Esophagus muscularis mucosa (tissue), 4 donors: ENCODE data around the gene MTA2. TPM values are rescaled to one million over a fixed set of nuclear protein-coding genes. Genes with fewer than 3 reads are reported as not detected.
"Not testable (repeated sequence)": the region's sequence is repeated elsewhere in the genome, so short reads cannot be mapped to it uniquely, and the experiment has no call there.

Experiments
- DNase-seq: peaks from one replicate; pipeline ENCODE4 v3.0.0-alpha.2; 2017; ENCODE audit errors: extremely low spot score
- H3K27ac ChIP-seq, 4 donors: fragments of 200-600 bp; sonication (generic); replicated peaks in 1 of 4; 1 replicate in 3 of 4; 2 replicates in 1 of 4; pipeline ENCODE4 v1.5.1; 2016 to 2019; ENCODE audit warnings: mild to moderate bottlenecking in 1 of 4
- H3K27me3 ChIP-seq, 4 donors: fragments of 200-600 bp; sonication (generic); one replicate each; pipeline versions ENCODE4 v1.5.1 to v1.6.0; 2016 to 2019
- H3K36me3 ChIP-seq, 4 donors: fragments of 200-600 bp; sonication (generic); one replicate each; pipeline ENCODE4 v1.5.1; 2016 to 2019
- H3K4me1 ChIP-seq, 4 donors: fragments of 200-600 bp; sonication (generic); one replicate each; pipeline ENCODE4 v1.5.1; 2016 to 2019
- H3K4me3 ChIP-seq, 4 donors: fragments of 200-600 bp; sonication (generic); 1 replicate in 2 of 4; 2 replicates in 2 of 4; pipeline ENCODE4 v1.5.1; 2016 to 2019; ENCODE audit warnings: mild to moderate bottlenecking in 4 of 4, moderate library complexity in 1 of 4
- H3K9me3 ChIP-seq, 4 donors: fragments of 200-600 bp; sonication (generic); 1 replicate in 3 of 4; 2 replicates in 1 of 4; pipeline ENCODE4 v1.5.1; 2016 to 2019
- EP300 ChIP-seq: sonication (generic); formaldehyde crosslinking; IDR thresholded peaks from one replicate; pipeline ENCODE4 v1.6.1; 2017; ENCODE audit warnings: antibody characterized with exemption
- POLR2A ChIP-seq: fragments of 450-650 bp; IDR thresholded peaks from one replicate; pipeline ENCODE4 v1.6.1; 2017; ENCODE audit warnings: antibody characterized with exemption, moderate library complexity, mild to moderate bottlenecking, low read depth
- POLR2AphosphoS5 ChIP-seq, 2 donors: sonication (generic); formaldehyde crosslinking; IDR thresholded peaks; one replicate each; pipeline ENCODE4 v1.6.1; 2017; ENCODE audit warnings: antibody characterized with exemption in 2 of 2
- WGBS: methylation state at CpG from one replicate; pipeline ENCODE4 v1.1.5; 2018; 5-methylcytosine and 5-hydroxymethylcytosine counted together
- intact Hi-C: fragments of 100-400 bp; cut with DNase I; formaldehyde crosslinking; loops from one replicate; pipeline ENCODE4 v1.15.1; 2023
- total RNA-seq, 4 donors: library from RNA; depleted of rRNA; stranded (reverse); fragments of >200 nt; gene quantifications; one replicate each; pipeline versions ENCODE4 v1.1.0 to v1.2.1, GENCODE V29; 2016
- TF ChIP-seq, protein P1 (sequence below), 3 experiments: fragments of 200-600 bp in 2 of 3; fragments of 450-650 bp in 1 of 3; sonication (generic) in 2 of 3; IDR thresholded peaks; one replicate each; pipeline ENCODE4 v1.5.1; 2017 to 2019; ENCODE audit warnings: antibody characterized with exemption in 3 of 3, mild to moderate bottlenecking in 2 of 3, moderate library complexity in 1 of 3

MTA2 gene
- total RNA-seq, 4 donors from 2014 or later = 60.2 to 91.4 (median 88.3) TPM

DNA sequence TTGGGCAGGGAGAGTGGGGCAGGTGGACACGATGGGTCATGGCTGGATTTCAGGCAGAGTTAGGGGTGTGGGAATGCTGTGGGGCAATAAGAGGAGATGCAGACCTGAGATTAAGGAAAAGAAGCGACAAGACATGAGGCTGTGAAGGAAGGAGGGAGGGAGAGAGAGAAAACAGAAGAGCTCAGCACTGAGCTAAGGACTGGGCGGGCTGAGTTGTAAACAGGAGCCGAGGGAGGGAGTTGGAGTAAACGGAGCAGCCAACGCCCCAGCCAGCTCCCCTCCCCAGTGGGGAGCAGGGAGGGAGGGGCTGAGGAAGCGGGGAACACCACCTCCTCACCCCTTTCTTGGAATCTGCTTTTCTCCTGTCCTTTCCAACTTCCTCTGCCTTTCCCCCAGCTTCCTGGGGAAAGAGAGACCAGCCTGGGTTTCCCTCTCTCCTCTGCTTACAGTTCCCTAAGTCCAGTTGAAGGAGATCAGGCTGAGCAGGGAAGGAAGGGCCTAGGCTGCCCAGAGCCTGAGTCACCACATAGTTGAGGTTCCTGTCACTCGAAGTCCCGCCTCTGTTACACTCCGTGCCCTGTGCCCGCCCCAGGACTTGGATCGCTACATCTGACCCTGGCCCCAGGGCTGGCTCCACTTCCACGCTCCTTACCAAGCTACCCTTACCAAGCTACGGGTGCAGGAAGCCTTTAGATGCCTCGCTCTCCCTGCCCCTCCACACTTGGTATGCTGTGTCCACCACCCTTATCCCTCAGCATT is 48.4 kb downstream of the MTA2 start:
- TF ChIP-seq EP300 (no peak), POLR2AphosphoS5 (IDR thresholded peaks at IDR 0.05) (peak in 1 of 2 donors; percentile 88), POLR2A (peak; percentile 18)
- TF ChIP-seq, protein P1, sequence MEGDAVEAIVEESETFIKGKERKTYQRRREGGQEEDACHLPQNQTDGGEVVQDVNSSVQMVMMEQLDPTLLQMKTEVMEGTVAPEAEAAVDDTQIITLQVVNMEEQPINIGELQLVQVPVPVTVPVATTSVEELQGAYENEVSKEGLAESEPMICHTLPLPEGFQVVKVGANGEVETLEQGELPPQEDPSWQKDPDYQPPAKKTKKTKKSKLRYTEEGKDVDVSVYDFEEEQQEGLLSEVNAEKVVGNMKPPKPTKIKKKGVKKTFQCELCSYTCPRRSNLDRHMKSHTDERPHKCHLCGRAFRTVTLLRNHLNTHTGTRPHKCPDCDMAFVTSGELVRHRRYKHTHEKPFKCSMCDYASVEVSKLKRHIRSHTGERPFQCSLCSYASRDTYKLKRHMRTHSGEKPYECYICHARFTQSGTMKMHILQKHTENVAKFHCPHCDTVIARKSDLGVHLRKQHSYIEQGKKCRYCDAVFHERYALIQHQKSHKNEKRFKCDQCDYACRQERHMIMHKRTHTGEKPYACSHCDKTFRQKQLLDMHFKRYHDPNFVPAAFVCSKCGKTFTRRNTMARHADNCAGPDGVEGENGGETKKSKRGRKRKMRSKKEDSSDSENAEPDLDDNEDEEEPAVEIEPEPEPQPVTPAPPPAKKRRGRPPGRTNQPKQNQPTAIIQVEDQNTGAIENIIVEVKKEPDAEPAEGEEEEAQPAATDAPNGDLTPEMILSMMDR (IDR thresholded peaks at IDR 0.05) = no peak
- Histone ChIP-seq H3K27me3 (no peaks in the 10 kb centered on the region), H3K4me3 (peak overlapping the region; percentile 38 to 49 (median 42)), H3K9me3 (no peaks in the 10 kb centered on the region), H3K36me3 (peaks cover 0 to 11% (median 3%) of the 10 kb centered on the region in 4 donors), H3K4me1 (peaks cover 86 to 99% (median 95%) of the 10 kb centered on the region in 4 donors), H3K27ac (peak overlapping the region; percentile 93 to 97 (median 95))
- WGBS = under 1% methylated on average over 14 of the region's 15 CpGs
- peak; percentile 98 for DNase-seq
- intact Hi-C loops = no loop called here

- no peak for TF ChIP-seq POLR2AphosphoS5 (IDR thresholded peaks at IDR 0.05)
- TF ChIP-seq POLR2A = no peak
- TF ChIP-seq, protein P1 (IDR thresholded peaks at IDR 0.05) = no peak
- TF ChIP-seq EP300 = no peak
- Histone ChIP-seq H3K36me3 (peaks cover 0 to 4% (median 0%) of the 10 kb centered on the region in 4 donors), H3K27ac (peak overlapping the region; percentile 93 to 97 (median 95)), H3K4me3 (peak overlapping the region; percentile 38 to 49 (median 42)), H3K27me3 (no peaks in the 10 kb centered on the region), H3K9me3 (no peaks in the 10 kb centered on the region), H3K4me1 (peaks cover 93 to 99% (median 98%) of the 10 kb centered on the region in 4 donors)
- intact Hi-C loops = no loop called here
- 14% methylated on average over 4 of the region's 4 CpGs for WGBS
- no peak for DNase-seq
Observed at GRCh38 chr11:62552485-62553079, 49.1 kb downstream of the MTA2 start.

- peaks cover 76 to 82% (median 81%) of the 10 kb centered on the region in 4 donors for H3K4me1 ChIP-seq
- H3K36me3 ChIP-seq, intact Hi-C loops, DNase-seq, H3K27me3 ChIP-seq, H3K4me3 ChIP-seq, H3K9me3 ChIP-seq: not testable (repeated sequence)
- 95% methylated on average over 2 of the region's 2 CpGs for WGBS
- H3K27ac ChIP-seq = peak overlapping the region; percentile 93 to 97 (median 95)
Observed at GRCh38 chr11:62550478-62550877, 51.2 kb downstream of the MTA2 start.

DNA sequence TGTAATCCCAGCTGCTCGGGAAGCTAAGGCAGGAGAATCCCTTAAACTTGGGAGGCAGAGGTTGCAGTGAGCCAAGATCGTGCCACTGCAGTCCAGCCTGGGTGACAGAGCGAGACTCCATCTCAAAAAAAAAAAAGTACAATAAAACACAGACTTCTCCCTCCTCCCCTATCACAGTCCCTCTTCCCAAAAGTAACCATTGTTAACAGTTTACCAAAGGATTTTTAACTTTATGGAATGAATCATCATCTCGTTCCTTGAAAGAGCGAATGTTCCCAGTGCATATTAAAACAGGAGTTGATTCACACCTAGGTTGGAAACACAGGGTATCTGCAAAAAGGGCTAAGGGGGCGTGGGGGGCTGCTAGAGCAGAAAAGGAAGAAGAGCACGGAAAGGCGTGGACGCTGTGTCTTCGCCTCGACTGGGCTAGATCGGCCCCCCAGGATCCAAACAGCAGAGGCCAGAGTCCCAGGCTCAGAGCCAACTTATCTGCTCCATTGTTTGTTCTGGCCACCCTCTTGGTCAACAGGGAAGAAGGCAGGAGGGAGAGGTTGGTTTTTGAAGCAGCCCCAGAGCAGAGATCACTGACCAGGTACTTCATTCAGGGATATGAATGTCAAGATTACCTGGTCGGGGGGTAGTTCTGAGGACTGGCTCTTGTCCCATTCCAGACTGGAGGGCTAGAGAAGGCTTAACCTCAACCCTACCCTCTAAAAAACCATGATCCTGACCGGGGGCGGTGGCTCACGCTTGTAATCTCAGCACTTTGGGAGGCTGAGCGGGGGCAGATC is 52.9 kb downstream of the MTA2 start:
- H3K9me3 ChIP-seq = no peaks in the 10 kb centered on the region
- H3K27me3 ChIP-seq = no peaks in the 10 kb centered on the region
- H3K4me3 ChIP-seq = peak overlapping the region in 1 of 4 donors; percentile 100
- H3K36me3 ChIP-seq = peaks cover 0 to 7% (median 0%) of the 10 kb centered on the region in 4 donors
- peaks cover 59 to 74% (median 67%) of the 10 kb centered on the region in 4 donors for H3K4me1 ChIP-seq
- intact Hi-C loops = no loop called here
- 61% methylated on average over 16 of the region's 17 CpGs for WGBS
- TF ChIP-seq POLR2AphosphoS5 (IDR thresholded peaks at IDR 0.05) (no peak), POLR2A (no peak), EP300 (no peak)
- TF ChIP-seq, protein P1 (IDR thresholded peaks at IDR 0.05) = no peak
- peak overlapping the region; percentile 97 to 100 (median 98) for H3K27ac ChIP-seq
- no peak for DNase-seq
